Measurements from ENCODE around the gene DYDC2. TPM values are rescaled to one million over a fixed set of nuclear protein-coding genes. Genes with fewer than 3 reads are reported as not detected.
A peak's percentile ranks its signal among the peaks of the same experiment; 100 is the strongest.

The DYDC2 gene
- total RNA-seq, 1 donor from 2014 or later = not detected

DNA sequence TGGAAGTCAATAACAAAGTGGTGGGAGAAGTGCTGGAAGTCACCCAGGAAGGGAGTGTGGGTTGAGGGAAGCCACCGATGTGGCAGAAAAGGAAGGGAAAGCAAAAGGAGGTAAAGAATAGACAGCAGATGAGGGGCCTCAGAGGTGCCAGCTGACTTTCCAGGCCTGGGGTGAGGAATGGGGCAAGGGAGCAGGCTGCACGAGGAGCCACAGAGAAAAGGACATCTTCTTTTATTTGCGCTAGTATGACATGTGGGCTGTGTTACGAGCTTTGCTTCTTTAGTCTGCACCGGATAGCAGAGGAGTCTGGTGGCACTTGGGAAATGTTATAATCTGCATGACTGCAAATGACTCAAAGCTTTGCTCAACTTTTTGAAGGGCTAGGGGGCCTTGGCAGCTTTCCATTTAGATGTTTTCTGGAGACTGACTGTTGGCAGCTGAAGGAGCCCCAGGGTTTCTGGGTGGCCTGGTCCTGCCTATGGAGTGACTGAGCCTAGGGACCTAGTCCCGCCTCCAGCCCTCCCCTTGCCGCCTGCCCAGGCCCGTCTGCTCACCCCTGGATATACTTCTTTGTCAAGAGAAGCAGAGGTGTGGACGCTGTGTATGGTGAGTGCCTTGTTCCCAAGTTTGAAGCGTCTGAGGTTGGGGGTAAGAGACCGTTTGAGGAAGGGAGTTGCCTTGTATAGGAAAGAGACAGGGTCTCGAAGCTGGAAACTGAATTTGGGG, 56.9 kb downstream of the DYDC2 start:
- no peak for FAIRE-seq
- no peaks in the 10 kb centered on the region for H3K9me3 ChIP-seq (ENCODE audit: insufficient read depth, low read depth, low read length)
- H3K36me3 ChIP-seq (ENCODE audit: insufficient read depth, low read length) = no peaks in the 10 kb centered on the region
- peaks cover 28% of the 10 kb centered on the region for H3K4me1 Mint-ChIP-seq (ENCODE audit: low read depth, unreplicated experiment)
- H3K4me3 Mint-ChIP-seq (ENCODE audit: unreplicated experiment) = no peak overlapping the region
- peak overlapping the region; percentile 78 for H3K4me2 ChIP-seq (ENCODE audit: low read length)
- H3K9ac ChIP-seq (ENCODE audit: low read length) = no peak overlapping the region
- H3K79me2 ChIP-seq (ENCODE audit: insufficient read depth, low read length) = no peaks in the 10 kb centered on the region
- H3K27me3 ChIP-seq (ENCODE audit: insufficient read depth, low read length) = no peaks in the 10 kb centered on the region
- peak overlapping the region; percentile 53 for H2AFZ ChIP-seq (ENCODE audit: low read depth, low read length)
- no peaks in the 10 kb centered on the region for H4K20me1 ChIP-seq (ENCODE audit: insufficient read depth, low read length)
- H3K9me3 Mint-ChIP-seq (ENCODE audit: unreplicated experiment) = no peaks in the 10 kb centered on the region
- no peaks in the 10 kb centered on the region for H3K27me3 Mint-ChIP-seq (ENCODE audit: low read depth, unreplicated experiment)
- peaks cover 5% of the 10 kb centered on the region for H3K36me3 Mint-ChIP-seq (ENCODE audit: low read depth, unreplicated experiment)
- H3K27ac ChIP-seq (ENCODE audit: low read depth, low read length) = no peak overlapping the region
- no peak overlapping the region for H3K4me3 ChIP-seq (ENCODE audit: insufficient read depth, low read depth, low read length)
- peak; percentile 34 for DNase-seq (ENCODE audit: low read depth)
- H3K4me1 ChIP-seq (ENCODE audit: insufficient read depth, low read length) = peaks cover 24% of the 10 kb centered on the region
- H3K27ac Mint-ChIP-seq (ENCODE audit: unreplicated experiment) = no peak overlapping the region
- TF ChIP-seq, protein P1, sequence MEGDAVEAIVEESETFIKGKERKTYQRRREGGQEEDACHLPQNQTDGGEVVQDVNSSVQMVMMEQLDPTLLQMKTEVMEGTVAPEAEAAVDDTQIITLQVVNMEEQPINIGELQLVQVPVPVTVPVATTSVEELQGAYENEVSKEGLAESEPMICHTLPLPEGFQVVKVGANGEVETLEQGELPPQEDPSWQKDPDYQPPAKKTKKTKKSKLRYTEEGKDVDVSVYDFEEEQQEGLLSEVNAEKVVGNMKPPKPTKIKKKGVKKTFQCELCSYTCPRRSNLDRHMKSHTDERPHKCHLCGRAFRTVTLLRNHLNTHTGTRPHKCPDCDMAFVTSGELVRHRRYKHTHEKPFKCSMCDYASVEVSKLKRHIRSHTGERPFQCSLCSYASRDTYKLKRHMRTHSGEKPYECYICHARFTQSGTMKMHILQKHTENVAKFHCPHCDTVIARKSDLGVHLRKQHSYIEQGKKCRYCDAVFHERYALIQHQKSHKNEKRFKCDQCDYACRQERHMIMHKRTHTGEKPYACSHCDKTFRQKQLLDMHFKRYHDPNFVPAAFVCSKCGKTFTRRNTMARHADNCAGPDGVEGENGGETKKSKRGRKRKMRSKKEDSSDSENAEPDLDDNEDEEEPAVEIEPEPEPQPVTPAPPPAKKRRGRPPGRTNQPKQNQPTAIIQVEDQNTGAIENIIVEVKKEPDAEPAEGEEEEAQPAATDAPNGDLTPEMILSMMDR (IDR thresholded peaks at IDR 0.05; ENCODE audit: insufficient read depth, low read depth, low read length) = no peak
- no peak for TF ChIP-seq EZH2 (IDR thresholded peaks at IDR 0.05; ENCODE audit: insufficient read depth, low read length)

DNA sequence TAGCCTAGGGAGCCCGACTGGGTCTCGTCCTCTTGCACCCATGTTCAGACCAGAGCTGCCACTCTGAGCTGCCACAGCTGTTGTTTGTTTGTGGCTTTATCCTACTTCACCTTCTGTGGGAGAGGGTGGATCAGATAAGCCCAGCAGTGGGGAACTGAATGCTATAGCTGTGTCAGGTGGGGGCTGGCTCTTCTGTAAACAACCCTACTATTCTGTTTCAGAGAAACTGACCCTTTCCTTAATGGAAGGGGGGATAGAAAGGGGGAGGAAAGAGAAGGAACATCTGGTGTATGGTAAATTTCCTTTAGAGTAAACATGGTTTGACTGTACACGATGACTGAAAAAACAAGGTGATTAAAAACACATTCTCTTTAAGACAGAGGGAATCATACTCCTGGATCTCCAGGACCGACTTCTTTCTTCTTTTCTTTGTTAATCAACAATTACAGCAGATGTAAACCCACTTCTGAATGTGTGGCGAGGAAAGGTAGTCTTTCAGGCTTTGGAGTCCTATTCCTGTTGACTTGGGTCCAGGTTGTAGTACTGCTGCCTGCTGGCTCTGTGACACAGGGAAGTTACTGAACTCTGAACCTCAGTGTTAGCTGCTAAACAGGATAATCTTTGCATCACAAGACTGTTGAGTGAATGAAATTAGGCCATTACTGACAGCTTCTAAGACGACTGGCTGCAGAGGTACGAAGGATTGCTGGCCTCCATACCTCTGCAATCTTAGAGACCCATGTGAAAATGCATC, 57.7 kb downstream of the DYDC2 start:
- no peak overlapping the region for H3K4me3 ChIP-seq (ENCODE audit: insufficient read depth, low read depth, low read length)
- Mint-ChIP-seq H3K27me3 (ENCODE audit: low read depth, unreplicated experiment) (no peaks in the 10 kb centered on the region), H3K36me3 (ENCODE audit: low read depth, unreplicated experiment) (peaks cover 5% of the 10 kb centered on the region), H3K4me3 (ENCODE audit: unreplicated experiment) (no peak overlapping the region), H3K4me1 (ENCODE audit: low read depth, unreplicated experiment) (peaks cover 29% of the 10 kb centered on the region), H3K27ac (ENCODE audit: unreplicated experiment) (no peak overlapping the region), H3K9me3 (ENCODE audit: unreplicated experiment) (no peaks in the 10 kb centered on the region)
- H3K36me3 ChIP-seq (ENCODE audit: insufficient read depth, low read length) = no peaks in the 10 kb centered on the region
- H3K4me2 ChIP-seq (ENCODE audit: low read length) = peak overlapping the region; percentile 78
- no peak overlapping the region for H3K9ac ChIP-seq (ENCODE audit: low read length)
- no peak overlapping the region for H3K27ac ChIP-seq (ENCODE audit: low read depth, low read length)
- TF ChIP-seq, protein P1 (IDR thresholded peaks at IDR 0.05; ENCODE audit: insufficient read depth, low read depth, low read length) = no peak
- no peak for TF ChIP-seq EZH2 (IDR thresholded peaks at IDR 0.05; ENCODE audit: insufficient read depth, low read length)
- peaks cover 16% of the 10 kb centered on the region for H3K4me1 ChIP-seq (ENCODE audit: insufficient read depth, low read length)
- FAIRE-seq = no peak
- DNase-seq (ENCODE audit: low read depth) = no peak
- H2AFZ ChIP-seq (ENCODE audit: low read depth, low read length) = no peak overlapping the region
- no peaks in the 10 kb centered on the region for H3K9me3 ChIP-seq (ENCODE audit: insufficient read depth, low read depth, low read length)
- H4K20me1 ChIP-seq (ENCODE audit: insufficient read depth, low read length) = no peaks in the 10 kb centered on the region
- no peaks in the 10 kb centered on the region for H3K27me3 ChIP-seq (ENCODE audit: insufficient read depth, low read length)
- H3K79me2 ChIP-seq (ENCODE audit: insufficient read depth, low read length) = no peaks in the 10 kb centered on the region
